PFSK-1 (cell line): ENCODE measurements around the gene GTSF1L.

ENCODE experiments used
- FOXP2 ChIP-seq: optimal IDR thresholded peaks from 2 replicates; pipeline ENCODE3; 2011; ENCODE audit warnings: borderline replicate concordance, control low read depth, inconsistent platforms; ENCODE audit not compliant: insufficient read depth; ENCODE audit errors: extremely low read length, extremely low read depth
- POLR2AphosphoS5 ChIP-seq: IDR thresholded peaks from 2 replicates; pipeline ENCODE4 v1.6.1; 2012; ENCODE audit warnings: low read depth, mild to moderate bottlenecking, control low read depth, low read length, moderate library complexity
- REST ChIP-seq, 2 experiments: IDR thresholded peaks; 2 replicates each; pipeline versions ENCODE4 v1.6.1 to v1.8.0; 2011 to 2012; ENCODE audit warnings: low read depth in 2 of 2, low read length in 2 of 2, control low read depth in 1 of 2, inconsistent platforms in 1 of 2, mild to moderate bottlenecking in 1 of 2, moderate library complexity in 1 of 2; ENCODE audit not compliant: insufficient read depth in 1 of 2
- SIN3A ChIP-seq: IDR thresholded peaks from 2 replicates; pipeline ENCODE4 v1.6.1; 2012; ENCODE audit warnings: mild to moderate bottlenecking, low read length, moderate library complexity, borderline replicate concordance; ENCODE audit not compliant: insufficient read depth
- TAF1 ChIP-seq: IDR thresholded peaks from 2 replicates; pipeline ENCODE4 v1.6.1; 2012; ENCODE audit warnings: low read length, control low read depth, borderline replicate concordance; ENCODE audit not compliant: insufficient read depth

GTSF1L gene

DNA sequence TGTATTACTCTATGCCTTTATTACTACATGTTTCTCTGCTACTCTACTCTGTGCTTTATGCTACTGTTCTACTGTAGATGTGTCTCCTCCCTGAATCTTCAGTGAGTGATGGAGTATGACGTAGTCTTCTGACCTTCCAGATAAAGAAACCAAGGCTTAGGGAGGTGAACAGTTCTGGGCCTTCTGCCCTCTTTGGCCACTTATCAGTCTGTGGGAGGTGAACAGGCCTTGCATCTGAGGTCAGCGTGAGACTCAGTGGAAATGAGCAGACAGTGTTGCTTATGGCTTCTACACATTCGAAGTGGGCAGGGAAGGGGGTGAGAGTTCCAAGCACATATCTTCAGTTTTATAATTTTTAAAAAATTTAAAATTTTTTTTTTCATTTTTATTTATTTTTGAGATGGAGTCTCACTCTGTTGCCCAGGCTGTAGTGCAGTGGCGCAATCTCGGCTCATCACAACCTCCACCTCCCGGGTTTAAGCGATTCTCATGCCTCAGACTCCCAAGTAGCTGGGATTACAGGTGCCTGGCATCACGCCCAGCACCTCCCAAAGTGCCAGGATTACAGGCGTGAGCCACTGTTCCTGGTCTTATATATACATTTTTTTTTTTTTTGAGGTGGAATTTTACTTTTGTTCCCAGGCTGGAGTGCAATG, 35.7 kb downstream of the GTSF1L start:
- no peak for TF ChIP-seq FOXP2
- TF ChIP-seq TAF1: no peak
- no peak for TF ChIP-seq SIN3A
- TF ChIP-seq REST (IDR thresholded peaks at IDR 0.05; ENCODE audit: insufficient read depth in 1 of 2, low read depth in 2 of 2, low read length in 2 of 2): no peak
- TF ChIP-seq POLR2AphosphoS5: no peak

GRCh38 chr20:43689165-43689564, 37.6 kb downstream of the GTSF1L start:
- TF ChIP-seq POLR2AphosphoS5 (no peak), TAF1 (no peak), REST (IDR thresholded peaks at IDR 0.05; ENCODE audit: insufficient read depth in 1 of 2, low read depth in 2 of 2, low read length in 2 of 2) (no peak), SIN3A (no peak), FOXP2 (no peak)

GRCh38 chr20:43686820-43687219, 40.0 kb downstream of the GTSF1L start:
- TF ChIP-seq TAF1 (no peak), POLR2AphosphoS5 (no peak), FOXP2 (no peak), REST (IDR thresholded peaks at IDR 0.05; ENCODE audit: insufficient read depth in 1 of 2, low read depth in 2 of 2, low read length in 2 of 2) (no peak), SIN3A (no peak)

DNA sequence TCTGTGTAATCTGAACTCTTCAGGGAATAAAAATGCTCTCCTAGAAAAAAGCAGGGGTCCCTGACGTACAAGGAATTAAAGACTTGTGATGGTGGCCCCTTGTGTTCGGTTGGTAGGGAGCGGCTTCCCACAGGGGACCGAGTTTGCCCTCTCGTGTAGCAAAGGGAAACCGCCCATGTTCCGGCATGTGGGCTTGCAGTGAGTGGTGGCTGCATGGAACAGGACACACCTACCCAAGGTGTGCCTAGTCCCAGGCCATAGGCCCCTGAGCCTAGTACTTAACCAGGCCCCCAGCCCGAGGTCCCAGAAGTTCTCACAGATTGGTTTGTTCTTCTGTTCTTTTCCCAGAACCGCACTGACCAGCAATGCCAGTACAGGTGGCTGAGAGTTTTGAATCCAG, 44.4 kb downstream of the GTSF1L start:
- TF ChIP-seq POLR2AphosphoS5 (no peak), SIN3A (no peak), TAF1 (no peak), REST (IDR thresholded peaks at IDR 0.05; ENCODE audit: insufficient read depth in 1 of 2, low read depth in 2 of 2, low read length in 2 of 2) (no peak), FOXP2 (no peak)

GRCh38 chr20:43681991-43682410, 44.8 kb downstream of the GTSF1L start:
- TF ChIP-seq POLR2AphosphoS5: no peak
- TF ChIP-seq FOXP2: no peak
- no peak for TF ChIP-seq REST (IDR thresholded peaks at IDR 0.05; ENCODE audit: insufficient read depth in 1 of 2, low read depth in 2 of 2, low read length in 2 of 2)
- TF ChIP-seq TAF1: no peak
- no peak for TF ChIP-seq SIN3A
